Gastrocnemius medialis (tissue), 4 donors: ENCODE measurements around the gene CSTF1. TPM values are rescaled to one million over a fixed set of nuclear protein-coding genes. Genes with fewer than 3 reads are reported as not detected.

ENCODE experiments used
- ATAC-seq, 2 donors: fragments of 150-250 bp; one replicate each; pipeline ENCODE4 v1.9.1; 2016
- DNase-seq, 2 donors: peaks; one replicate each; pipeline ENCODE4 v3.0.0-alpha.2; 2019
- H3K27ac ChIP-seq, 4 donors: fragments of 200-600 bp; sonication (generic); 1 replicate in 1 of 4; 2 replicates in 3 of 4; pipeline ENCODE4 v1.5.1; 2016 to 2018; ENCODE audit warnings: mild to moderate bottlenecking in 2 of 4, moderate library complexity in 1 of 4
- H3K27me3 ChIP-seq, 3 donors: fragments of 200-600 bp; sonication (generic) in 2 of 3; 1 replicate in 1 of 3; 2 replicates in 2 of 3; pipeline versions ENCODE4 v1.5.1 to v1.6.0; 2016 to 2019; ENCODE audit warnings: mild to moderate bottlenecking in 1 of 3, moderate library complexity in 1 of 3
- H3K36me3 ChIP-seq, 2 donors: fragments of 200-600 bp; sonication (generic) in 1 of 2; one replicate each; pipeline ENCODE4 v1.5.1; 2017 to 2018
- H3K4me1 ChIP-seq, 2 donors: fragments of 200-600 bp; sonication (generic) in 1 of 2; one replicate each; pipeline ENCODE4 v1.5.1; 2016 to 2017; ENCODE audit warnings: mild to moderate bottlenecking in 2 of 2
- H3K4me3 ChIP-seq, 4 donors: fragments of 200-600 bp; sonication (generic) in 3 of 4; 1 replicate in 1 of 4; 2 replicates in 3 of 4; pipeline ENCODE4 v1.5.1; 2016 to 2019; ENCODE audit warnings: mild to moderate bottlenecking in 2 of 4
- H3K9me3 ChIP-seq, 3 donors: fragments of 200-600 bp; sonication (generic) in 2 of 3; 1 replicate in 1 of 3; 2 replicates in 2 of 3; pipeline ENCODE4 v1.5.1; 2016 to 2019
- CTCF ChIP-seq, 5 experiments: fragments of 450-650 bp in 3 of 5; fragments of 200-600 bp in 2 of 5; sonication (generic) in 2 of 5; IDR thresholded peaks in 4 of 5; conservative IDR thresholded peaks in 1 of 5; 1 replicate in 4 of 5; 2 replicates in 1 of 5; pipeline ENCODE4 v1.5.1; 2016 to 2019; ENCODE audit warnings: antibody characterized with exemption in 5 of 5, mild to moderate bottlenecking in 3 of 5, moderate library complexity in 3 of 5
- POLR2A ChIP-seq, 2 donors: fragments of 450-650 bp; IDR thresholded peaks; one replicate each; pipeline ENCODE4 v1.6.1; 2017; ENCODE audit warnings: antibody characterized with exemption in 2 of 2, mild to moderate bottlenecking in 2 of 2, moderate library complexity in 2 of 2
- in situ Hi-C, 4 donors: fragments of 200-750 bp; cut with MboI; loops; one replicate each; pipeline versions ENCODE4 v1.15.0 to v1.8.0; 2017; ENCODE audit warnings: low sequenced_read_pairs in 4 of 4
- intact Hi-C: fragments of 100-400 bp; cut with DNase I; formaldehyde crosslinking; loops from one replicate; pipeline ENCODE4 v1.15.1; 2023; ENCODE audit warnings: low total_unique reads
- total RNA-seq, 4 donors: library from RNA; depleted of rRNA; stranded (reverse); fragments of >200 nt; gene quantifications; one replicate each; pipeline versions ENCODE4 v1.1.0 to v1.2.3, GENCODE V29; 2016

CSTF1 gene
- total RNA-seq, 4 donors from 2014 or later = 14.2 to 23.2 (median 18.9) TPM

DNA sequence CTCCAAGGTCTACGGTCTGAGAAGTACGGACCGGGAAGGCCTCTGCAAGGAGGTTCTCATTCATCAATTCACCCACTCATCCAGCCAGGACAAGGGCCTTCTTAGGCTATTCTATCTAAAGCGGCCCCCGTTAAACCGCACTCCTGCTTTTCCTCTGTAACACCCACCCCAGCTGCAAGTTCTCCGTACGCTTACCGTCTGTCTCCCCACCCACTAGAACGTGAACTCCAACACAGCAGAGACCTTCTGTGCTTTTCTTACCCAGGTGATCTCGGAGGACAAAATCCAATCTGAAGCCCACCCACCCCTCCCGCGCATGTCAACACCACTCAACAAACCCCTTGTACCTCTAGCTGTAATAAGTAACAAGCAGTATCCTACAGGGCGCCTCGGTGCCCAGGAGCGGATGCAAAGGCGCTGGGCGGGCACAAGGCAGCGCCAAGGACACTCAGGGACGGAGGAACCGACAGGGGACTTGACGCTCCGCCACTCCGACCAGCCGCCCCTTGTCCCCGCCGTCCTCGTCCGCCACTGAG lies 781 bp upstream of the CSTF1 start:
- no peak for DNase-seq
- intact Hi-C loops = loop anchor here (1.0 kb wide), 2 partner anchors 33 to 77 kb away; partner anchors contain the start of genes FAM210B and RTF2

DNA sequence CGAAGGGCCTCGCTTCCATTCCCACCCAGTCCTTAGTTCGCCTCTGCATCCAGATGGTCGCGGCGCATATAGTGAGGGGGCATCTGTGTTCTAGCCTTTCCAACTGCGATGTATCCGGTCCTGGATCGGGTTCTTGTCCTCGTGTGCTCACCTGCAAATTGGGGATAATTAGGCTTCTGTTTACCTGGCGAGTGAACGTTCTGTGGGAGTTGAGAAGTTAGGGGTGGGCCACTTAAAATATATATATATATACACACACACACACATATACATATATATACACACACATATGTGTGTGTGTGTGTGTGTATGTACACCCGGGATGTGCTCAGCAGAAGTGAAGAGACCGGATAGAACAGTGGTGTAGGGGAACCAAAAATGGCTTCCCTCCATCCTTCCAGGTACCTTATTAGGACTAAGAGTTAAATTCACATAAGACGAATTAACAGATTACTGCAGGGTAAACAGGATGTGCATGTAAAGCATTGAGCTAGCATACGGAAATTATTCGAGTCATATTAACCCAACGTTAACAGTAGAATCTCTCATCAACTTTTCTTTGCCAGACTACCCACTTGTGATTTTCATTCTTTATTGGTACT lies 537 bp downstream of the CSTF1 start:
- no peak for ATAC-seq
- intact Hi-C loops = loop anchor here (1.0 kb wide), 2 partner anchors 35 to 75 kb away; partner anchors contain the start of genes FAM210B and RTF2
- in situ Hi-C loops = loop anchor here in 2 of 4 donors (10.0 to 25.0 kb wide), 2 partner anchors 82 to 1319 kb away; partner anchors contain the start of gene PMEPA1 (in 1 of the 2)

More for the DNA sequence above, 781 bp upstream of the CSTF1 start:
- H3K27me3 ChIP-seq = no peaks in the 10 kb centered on the region
- peak overlapping the region; percentile 82 to 97 (median 86) for H3K4me3 ChIP-seq
- in situ Hi-C loops = loop anchor here in 2 of 4 donors (10.0 to 25.0 kb wide), 2 partner anchors 83 to 1321 kb away; partner anchors contain the start of gene PMEPA1 (in 1 of the 2)
- TF ChIP-seq CTCF (IDR thresholded peaks at IDR 0.05 in 4 of 5, conservative IDR thresholded peaks at IDR 0.05 in 1 of 5) (no peak), POLR2A (IDR thresholded peaks at IDR 0.05) (no peak)
- H3K4me1 ChIP-seq = peaks cover 22 to 23% of the 10 kb centered on the region in 2 donors
- H3K36me3 ChIP-seq = peaks cover under 1 to 14% of the 10 kb centered on the region in 2 donors
- no peaks in the 10 kb centered on the region for H3K9me3 ChIP-seq
- ATAC-seq = peak; percentile 42 to 55
- peak overlapping the region; percentile 86 to 94 (median 90) for H3K27ac ChIP-seq

DNA sequence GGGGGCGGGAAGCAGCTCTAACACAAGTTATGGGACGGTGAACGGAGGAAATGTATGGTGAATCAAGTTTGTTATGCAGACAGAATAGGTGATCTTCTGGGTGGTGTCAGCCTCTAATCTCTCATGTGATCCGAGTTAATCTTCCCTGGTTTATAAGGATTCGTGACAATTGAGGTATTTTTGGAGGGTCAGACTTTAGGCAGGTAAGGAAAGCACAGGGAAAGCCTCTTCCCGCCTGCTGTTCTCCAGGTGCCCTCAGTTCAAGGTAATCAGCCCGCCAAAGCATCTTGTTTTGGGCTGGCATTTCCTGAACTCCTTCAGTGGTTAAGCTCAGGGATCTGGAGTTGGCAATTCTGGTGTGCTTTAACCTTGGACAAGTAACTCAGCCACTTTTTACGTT lies 1.2 kb downstream of the CSTF1 start:
- Histone ChIP-seq H3K4me3 (peak overlapping the region; percentile 82 to 97 (median 86)), H3K27me3 (no peaks in the 10 kb centered on the region), H3K36me3 (peaks cover 13 to 34% of the 10 kb centered on the region in 2 donors), H3K4me1 (peaks cover 22 to 23% of the 10 kb centered on the region in 2 donors), H3K27ac (no peak overlapping the region), H3K9me3 (no peaks in the 10 kb centered on the region)
- TF ChIP-seq POLR2A (IDR thresholded peaks at IDR 0.05) (no peak), CTCF (IDR thresholded peaks at IDR 0.05 in 4 of 5, conservative IDR thresholded peaks at IDR 0.05 in 1 of 5) (no peak)
- in situ Hi-C loops (loop anchor here in 2 of 4 donors (10.0 to 25.0 kb wide), 2 partner anchors 81 to 1319 kb away; partner anchors contain the start of gene PMEPA1 (in 1 of the 2)), intact Hi-C loops (no loop called here)
- DNase-seq = no peak
- ATAC-seq = no peak

More for the DNA sequence above, 537 bp downstream of the CSTF1 start:
- no peaks in the 10 kb centered on the region for H3K9me3 ChIP-seq
- peak overlapping the region; percentile 86 to 94 (median 90) for H3K27ac ChIP-seq
- TF ChIP-seq POLR2A (IDR thresholded peaks at IDR 0.05) (no peak), CTCF (IDR thresholded peaks at IDR 0.05 in 4 of 5, conservative IDR thresholded peaks at IDR 0.05 in 1 of 5) (no peak)
- peaks cover 22 to 23% of the 10 kb centered on the region in 2 donors for H3K4me1 ChIP-seq
- H3K4me3 ChIP-seq = peak overlapping the region; percentile 82 to 97 (median 86)
- H3K36me3 ChIP-seq = peaks cover 8 to 27% of the 10 kb centered on the region in 2 donors
- no peak for DNase-seq
- H3K27me3 ChIP-seq = no peaks in the 10 kb centered on the region

- H3K27ac ChIP-seq = no peak overlapping the region
- no peak for TF ChIP-seq POLR2A (IDR thresholded peaks at IDR 0.05)
- no peak for TF ChIP-seq CTCF (IDR thresholded peaks at IDR 0.05 in 4 of 5, conservative IDR thresholded peaks at IDR 0.05 in 1 of 5)
- no peaks in the 10 kb centered on the region for H3K27me3 ChIP-seq
- no peaks in the 10 kb centered on the region for H3K9me3 ChIP-seq
- peaks cover 17 to 47% of the 10 kb centered on the region in 2 donors for H3K36me3 ChIP-seq
- no peak overlapping the region for H3K4me3 ChIP-seq
- in situ Hi-C loops = loop anchor here in 3 of 4 donors (5.0 to 25.0 kb wide), 3 partner anchors 67 to 1317 kb away; partner anchors contain the start of gene PMEPA1 (in 1 of the 3)
- no peak for ATAC-seq
- H3K4me1 ChIP-seq = peaks cover 22 to 23% of the 10 kb centered on the region in 2 donors
- DNase-seq = no peak
- intact Hi-C loops = no loop called here
These were observed 2.7 kb downstream of the CSTF1 start for GRCh38 chr20:56395166-56395565.
